Measurements from ENCODE around the gene CFAP54.

GRCh38 chr12:96803969-96804368 is 314.6 kb downstream of the CFAP54 start:
- no peak for TF ChIP-seq EZH2 (IDR thresholded peaks at IDR 0.05)
- no peak for TF ChIP-seq POLR2AphosphoS5 (IDR thresholded peaks at IDR 0.05; ENCODE audit: borderline replicate concordance, low read depth, low read length)
- TF ChIP-seq FOXP2 (optimal IDR thresholded peaks at IDR 0.05; ENCODE audit: control extremely low read depth, extremely low read length, insufficient read depth), result no peak

Measured in SK-N-MC (cell line).